GM19463 (cell line): ENCODE measurements around the gene TIGIT.
"Not testable (repeated sequence)": the region's sequence is repeated elsewhere in the genome, so short reads cannot be mapped to it uniquely, and the experiment has no call there.

Experiments used
- ATAC-seq: cut with Tn5 transposase; IDR thresholded peaks from one replicate; pipeline ENCODE4 v1.9.1; 2021; ENCODE audit warnings: mild to moderate bottlenecking, moderate library complexity; ENCODE audit not compliant: unreplicated experiment

The TIGIT gene

DNA sequence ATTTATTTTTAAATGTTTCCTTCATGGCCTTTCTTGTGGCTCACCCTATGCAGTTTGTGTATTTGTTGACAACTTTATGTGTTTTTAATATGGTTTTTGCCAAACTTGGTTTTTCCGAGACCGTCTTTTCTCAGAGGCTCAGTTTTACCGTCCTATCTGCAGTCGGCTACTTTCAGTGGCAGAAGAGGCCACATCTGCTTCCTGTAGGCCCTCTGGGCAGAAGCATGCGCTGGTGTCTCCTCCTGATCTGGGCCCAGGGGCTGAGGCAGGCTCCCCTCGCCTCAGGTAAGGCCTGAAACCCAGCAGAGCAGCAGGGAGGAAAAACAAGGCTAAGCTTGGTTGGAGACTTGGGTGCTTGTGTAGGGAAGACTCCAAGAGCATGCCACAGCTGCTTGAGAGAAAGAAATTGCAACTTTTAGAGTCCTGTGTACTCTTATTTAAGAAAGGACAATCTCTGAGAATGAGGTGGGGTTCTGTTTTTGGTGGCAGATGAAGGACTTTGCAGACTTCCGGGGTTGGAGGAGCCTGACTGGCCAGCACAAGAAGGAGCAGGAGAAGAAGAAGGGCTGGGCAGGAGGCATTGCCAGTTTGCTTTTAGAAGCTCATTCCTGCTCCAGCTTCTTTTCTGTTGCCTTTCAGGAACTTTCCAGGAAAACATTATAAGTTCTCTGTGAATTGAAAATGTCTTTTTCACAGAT, at the start of gene TIGIT:
TSS of gene TIGIT (plus strand) at position 191 of the 698 bp plus-strand sequence. CDS start at position 225, 34 bp downstream.
- no peak for ATAC-seq

DNA sequence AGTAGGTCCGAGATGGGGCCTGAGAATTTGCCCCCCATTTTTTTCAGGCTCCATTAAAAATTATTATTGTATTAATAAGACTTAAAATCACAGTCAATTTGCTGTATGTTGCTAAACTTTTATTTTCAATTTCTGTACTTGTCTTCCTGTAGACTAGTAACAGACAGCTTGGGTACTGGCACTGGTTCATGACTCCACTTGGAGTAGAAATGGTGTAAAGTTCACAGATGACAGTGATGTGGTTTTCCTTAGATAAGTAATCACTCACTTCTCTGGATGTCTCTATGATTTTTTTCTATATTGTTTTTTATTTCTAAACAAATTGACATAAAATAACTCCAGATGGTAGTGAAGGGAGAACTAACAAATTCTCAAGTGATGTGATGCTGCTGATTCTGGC, 40.9 kb upstream of the TIGIT start:
- no peak for ATAC-seq

DNA sequence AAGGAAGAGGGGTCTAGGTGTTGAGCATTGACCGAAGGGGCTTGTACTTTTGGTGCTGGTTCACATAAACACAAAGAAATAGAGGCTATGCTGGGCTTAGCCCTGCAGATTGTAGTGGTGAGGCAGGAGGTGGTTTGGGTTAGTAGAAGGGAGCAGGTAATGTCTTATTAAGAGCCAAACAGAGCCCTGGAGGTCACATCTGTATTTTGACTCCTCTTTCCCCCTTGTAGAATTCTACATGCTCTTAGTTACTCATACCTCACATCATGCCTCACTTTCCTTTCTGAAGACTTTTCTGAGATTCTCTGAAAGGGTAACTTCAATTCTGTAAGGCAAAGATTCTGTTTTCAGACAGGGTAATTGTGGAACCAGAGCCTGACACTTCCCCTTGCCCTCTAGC, 40.3 kb upstream of the TIGIT start:
- ATAC-seq: no peak

DNA sequence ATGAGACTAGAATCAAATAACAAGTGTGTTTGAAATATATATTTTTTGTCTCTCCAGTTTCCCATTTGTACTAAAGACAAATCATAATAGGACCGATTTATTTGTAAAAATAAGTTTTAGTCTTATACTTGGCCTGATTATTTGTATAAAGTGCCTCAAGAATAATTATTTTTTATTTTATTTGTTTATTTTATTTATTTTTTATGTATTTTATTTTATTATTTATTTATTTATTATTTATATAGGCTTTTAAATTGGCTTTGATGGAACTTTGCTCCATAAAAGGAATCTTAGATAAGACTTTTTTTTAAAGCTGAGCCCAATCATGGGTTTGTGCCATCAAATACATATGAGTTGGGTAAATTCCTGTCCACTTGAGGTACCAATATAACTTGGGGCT, 34.3 kb upstream of the TIGIT start:
- no peak for ATAC-seq

DNA sequence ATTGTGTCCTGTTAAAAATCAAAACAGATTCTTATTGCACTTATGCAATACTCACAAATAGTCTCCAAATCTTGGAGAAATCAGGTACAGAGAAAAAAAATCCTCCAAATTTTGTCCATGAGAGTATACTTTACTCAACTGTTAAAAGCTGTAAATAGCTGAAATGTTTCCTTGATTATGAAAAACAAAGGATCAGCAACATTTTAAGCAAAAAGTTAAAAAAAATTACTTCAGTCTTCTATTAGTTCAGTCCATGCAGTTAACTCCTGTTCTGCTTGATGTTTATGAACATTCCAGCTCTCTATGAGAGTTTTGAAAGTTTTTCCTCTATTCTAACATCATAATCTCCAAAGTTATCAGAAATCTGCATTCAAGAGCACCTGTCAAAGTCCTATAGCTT, 33.7 kb upstream of the TIGIT start:
- no peak for ATAC-seq

DNA sequence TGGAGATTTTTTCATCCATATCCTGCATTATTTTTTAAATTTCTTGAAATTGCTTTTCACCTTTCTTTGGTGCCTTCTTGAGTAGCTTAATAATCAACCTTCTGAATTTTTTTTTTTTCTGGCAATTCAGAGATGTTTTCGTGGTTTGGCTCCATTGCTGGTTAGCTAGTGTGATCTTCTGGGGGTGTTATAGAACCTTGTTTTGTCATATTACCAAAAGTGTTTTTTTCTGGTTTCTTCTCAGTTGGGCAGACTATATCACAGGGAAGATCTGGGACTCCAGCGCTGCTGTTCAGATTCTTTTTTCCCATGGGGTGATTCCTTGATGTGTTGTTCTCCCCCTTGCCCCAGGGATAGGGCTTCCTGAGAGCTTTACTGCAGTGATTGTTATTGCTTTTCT, 23.8 kb upstream of the TIGIT start:
- ATAC-seq: no peak

DNA sequence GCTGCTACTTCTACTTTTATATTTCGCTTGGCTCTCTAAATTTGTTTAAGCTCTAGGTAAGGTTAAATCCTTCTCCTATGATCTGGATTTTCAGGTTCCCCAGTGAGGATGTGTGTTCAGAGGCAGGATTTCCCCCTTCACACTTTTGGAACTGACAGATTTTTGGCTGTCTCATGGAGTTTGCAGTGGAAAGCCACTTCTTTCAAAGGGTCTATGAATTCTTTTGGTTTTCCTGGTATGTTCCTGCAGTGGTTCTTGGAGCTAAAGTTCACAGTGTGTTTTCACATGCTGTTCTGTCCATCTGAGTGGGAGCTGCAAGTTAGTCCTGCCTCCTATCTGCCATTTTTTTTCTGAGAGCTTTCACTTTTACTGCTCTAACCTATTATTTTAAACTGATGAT, 21.6 kb upstream of the TIGIT start:
- no peak for ATAC-seq

DNA sequence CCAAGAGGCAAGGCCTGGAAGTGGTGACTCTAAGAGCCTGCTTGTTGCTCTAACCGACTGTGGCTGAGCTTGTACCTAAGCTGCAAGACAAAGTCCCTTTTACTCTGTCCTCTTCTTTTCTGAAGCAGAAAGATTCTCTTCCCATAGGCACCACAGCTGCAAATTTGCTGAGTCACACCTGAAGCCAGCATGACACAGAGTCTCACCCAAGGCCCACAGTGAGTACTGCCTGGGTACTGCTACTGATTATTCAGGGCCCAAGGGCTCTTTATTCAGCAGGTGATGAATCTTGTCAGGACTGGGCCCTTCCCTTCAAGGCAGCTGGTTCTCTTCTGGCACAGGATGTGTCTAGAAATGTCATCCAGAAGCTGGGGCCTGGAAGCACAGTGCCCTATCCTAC, 18.9 kb upstream of the TIGIT start:
- ATAC-seq: no peak

DNA sequence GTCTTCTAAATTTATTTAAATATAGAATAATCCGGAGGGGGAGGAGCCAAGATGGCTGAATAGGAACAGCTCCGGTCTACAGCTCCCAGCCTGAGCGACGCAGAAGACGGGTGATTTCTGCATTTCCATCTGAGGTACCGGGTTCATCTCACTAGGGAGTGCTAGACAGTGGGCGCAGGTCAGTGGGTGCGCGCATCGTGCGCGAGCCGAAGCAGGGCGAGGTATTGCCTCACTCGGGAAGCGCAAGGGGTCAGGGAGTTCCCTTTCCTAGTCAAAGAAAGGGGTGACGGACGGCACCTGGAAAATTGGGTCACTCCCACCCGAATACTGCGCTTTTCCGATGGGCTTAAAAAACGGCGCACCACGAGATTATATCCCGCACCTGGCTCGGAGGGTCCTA, 17.0 kb upstream of the TIGIT start:
- ATAC-seq: not testable (repeated sequence)

DNA sequence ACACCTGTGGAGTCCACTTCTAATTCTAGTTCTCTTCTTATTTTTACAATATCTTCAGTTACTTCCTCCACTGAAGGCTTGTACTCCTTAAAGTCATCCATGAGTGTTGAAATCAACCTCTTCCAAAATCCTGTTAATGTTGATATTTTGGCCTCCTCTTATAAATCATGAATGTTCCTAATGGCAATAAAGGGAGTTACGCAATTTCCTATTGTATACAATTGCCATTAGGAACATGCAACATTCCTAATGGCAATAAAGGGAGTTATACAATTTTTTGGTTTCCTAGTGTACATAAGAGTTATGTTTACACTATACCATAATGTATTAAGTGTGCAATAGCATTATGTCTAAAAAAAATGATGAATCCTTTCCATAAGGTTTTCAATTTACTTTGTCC, 9.2 kb upstream of the TIGIT start:
- ATAC-seq: no peak

DNA sequence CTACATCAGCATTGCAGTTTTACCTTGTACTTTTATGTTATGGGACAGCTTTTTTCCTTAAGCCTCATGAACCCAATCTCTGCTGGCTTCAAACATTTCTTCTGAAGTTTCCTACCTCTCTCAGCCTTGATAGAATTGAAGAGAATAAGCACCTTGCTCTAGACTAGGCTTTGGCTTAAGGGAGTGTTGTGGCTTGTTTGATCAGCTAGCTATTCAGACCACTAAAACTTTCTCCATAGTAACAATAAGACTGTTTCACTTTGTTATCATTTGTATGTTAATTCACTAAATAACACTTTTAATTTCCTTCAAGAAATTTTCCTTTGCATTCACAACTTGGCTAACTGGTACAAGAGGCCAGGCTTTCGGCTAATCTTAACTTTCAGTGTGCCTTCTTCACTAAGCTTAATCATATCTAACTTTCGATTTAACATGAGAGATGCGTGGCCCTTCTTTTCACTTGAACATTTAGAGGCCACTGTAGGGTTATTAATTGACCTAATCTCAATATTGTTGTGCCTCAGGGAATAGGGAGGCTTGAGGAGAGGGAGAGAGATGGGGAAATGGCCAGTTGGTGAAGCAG, 8.1 kb upstream of the TIGIT start:
- peak; percentile 45 for ATAC-seq

DNA sequence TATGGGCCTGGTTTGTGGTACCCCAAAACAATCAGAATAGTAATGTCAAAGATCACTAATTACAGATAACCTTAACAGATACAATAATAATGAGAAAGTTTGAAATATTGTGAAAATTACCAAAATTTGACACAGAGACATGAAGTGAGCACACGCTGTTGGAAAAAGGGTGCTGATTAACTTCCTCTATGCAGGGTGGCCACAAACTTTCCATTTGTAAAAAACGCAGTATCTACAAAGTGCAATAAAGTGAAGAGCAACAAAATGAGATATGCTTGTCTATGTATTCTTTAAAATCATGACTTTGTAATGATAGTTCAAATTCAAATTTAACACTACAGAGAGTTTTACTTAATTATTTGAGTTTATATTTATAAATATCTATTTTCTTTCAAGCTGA, 7.6 kb upstream of the TIGIT start:
- no peak for ATAC-seq

DNA sequence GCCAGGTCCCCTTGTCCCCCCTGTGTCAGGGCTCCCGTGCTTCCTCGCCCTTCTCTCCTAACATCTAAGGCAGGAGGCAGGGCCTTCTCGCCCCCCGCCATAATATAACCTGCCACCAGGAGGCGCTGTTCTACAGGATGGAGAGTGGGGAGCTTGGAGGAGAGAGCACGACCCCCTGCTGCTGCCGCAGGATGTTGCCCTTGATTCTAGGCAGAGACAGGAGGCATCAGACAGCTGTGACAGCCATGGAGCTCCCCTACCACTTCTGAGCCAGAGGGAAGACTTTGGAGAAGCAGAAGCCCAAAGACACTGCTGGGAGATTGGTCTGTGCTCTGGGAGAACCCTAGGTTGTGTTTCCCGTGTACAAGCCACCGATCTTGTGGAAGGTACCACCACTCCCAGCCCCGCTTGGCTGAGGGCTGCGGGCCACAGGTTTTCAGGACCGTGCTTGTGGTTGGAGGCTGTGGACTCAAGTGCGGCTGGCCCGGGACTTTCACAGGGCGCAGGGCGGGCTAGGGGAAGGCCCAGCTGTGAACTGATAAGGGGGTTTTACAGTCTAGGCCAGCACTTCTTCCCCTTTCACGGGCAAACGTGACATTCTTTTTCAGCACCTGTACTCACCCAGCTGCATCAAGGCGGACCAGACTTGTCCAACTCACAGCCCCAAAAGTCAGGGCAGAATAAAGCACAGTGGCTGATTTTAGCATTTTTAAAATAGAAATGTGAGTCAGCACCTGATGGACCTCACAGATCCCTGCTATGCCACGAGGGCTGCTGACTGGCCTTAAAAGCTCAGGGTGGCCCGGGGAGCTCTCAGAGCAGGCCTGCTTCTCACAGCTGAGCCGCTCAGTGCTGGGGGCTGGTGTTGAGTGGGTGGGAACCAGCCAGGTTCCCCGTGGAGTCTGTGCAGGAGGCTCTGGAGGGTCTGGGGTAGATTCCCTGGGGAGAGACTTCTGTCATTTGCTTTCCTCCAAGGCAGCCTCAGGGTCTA, 2.6 kb upstream of the TIGIT start:
- ATAC-seq: peak; percentile 88

DNA sequence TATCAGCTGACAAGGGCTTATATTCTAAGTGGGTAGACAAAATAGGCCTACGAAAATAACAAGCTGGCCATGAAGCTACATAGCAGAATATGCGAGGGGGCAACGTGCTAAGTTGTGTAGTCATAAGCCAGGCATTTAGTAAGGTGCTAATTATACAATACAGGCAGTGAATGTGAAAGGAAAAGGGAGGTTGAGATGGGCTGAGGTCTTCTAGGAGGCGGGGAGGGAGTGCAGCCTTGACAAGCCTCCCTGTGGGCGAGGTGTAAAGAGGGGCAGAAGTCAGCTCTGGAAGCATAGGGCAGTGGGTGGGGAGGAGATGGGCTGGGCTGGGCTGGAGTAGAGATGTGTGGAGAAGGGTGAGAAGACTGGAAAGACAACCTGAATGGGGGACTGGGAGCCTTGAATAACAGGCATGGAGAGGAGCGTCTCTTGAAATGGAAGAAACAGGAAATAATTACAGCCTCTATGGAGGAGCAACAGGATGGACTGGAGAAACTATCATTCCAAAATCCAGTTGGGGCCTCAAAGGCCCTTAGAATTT, 1.2 kb downstream of the TIGIT start:
- ATAC-seq: no peak

DNA sequence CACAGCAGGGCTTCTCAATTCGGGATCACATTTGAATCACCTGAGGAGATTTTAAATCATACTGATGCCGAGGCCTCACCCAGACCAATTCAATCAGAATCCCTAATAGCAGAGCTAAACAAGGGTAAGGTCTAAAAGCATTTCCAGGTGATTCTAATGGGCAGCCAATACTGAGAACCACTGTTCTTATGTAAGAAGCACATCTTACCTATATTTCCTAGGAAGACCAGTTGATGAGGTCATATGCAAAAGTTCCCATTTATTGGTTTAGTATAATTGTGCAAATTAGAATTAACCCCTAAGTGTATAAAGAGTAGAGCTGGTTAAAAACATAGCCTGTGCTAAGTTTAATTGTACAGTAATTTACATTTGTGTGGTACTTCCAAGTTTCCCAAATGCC, 2.1 kb downstream of the TIGIT start:
- ATAC-seq: no peak

DNA sequence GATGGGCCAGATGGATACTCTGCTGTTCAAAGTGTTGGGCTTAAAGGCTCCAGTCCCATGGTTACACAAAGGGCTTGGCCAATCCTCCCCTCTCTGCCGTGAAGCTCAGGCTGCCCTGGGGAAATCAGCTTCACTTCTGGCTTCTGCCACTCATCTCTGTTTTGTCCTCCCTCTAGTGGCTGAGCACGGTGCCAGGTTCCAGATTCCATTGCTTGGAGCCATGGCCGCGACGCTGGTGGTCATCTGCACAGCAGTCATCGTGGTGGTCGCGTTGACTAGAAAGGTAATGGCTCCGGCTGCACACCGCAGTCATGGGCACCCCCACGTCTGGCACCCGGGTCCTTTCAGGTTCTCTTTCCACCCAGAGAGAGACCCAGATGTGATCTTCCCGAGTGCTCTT, 5.6 kb downstream of the TIGIT start:
- no peak for ATAC-seq

DNA sequence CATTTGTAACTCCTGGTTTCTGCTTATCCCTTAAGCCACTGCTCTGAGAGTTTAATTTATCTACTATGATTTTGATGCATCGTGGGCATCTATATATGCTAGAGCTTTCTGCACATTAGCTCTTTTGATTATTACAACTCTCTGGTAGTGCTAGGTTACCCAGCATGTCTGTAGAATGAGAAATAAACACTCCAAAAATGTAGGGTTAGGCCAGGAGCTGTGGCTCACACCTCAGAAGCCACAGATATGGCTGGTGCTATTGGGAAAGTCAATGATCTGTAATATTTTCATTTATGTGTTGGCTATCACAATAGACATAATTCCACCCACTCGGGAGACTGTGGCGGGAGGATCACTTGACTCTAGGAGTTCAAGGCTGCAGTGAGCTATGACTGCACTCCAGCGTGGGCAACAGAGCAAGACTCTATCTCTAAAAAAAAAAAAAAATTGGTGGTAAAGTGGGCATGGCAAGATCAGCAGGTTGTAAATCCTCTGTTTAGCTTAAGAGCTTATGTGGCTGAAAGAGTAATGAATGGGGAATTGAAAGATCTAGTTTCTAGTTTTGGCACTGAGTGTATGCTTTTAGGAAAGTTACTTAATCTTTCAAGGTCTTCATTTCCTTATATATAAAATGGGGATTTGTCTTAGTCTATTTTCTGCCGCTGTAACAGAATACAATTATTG, 6.3 kb downstream of the TIGIT start:
- peak; percentile 53 for ATAC-seq

DNA sequence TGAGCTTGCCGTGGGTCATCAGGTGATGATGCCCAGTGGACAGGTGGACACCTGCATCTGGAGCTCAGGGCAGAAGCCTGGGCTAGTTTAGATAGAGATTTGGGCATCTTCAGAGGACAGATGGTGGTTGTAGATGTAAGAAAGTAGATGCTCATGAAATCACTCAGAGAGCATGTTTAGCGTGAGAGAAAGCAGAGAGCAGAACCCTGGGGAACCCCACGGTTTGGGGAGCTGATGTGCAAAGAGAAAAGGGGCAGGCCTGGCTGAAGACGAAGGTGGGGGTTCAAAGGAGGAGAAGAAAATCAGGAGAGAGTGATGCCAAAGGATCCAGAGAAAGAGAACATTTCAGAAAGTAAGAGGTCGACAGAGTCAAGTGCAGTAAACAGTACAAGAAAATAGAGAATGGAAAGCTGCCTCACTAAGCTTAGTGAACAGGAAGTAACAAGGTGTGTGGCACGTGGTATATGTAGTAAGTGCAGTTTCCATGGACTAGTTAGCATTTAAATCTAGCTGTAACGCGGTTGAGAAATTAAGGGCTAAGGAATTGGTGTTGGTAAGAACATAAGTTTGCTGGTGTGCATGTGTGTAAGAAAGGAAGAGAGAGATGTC, 13.5 kb downstream of the TIGIT start:
- peak; percentile 44 for ATAC-seq

DNA sequence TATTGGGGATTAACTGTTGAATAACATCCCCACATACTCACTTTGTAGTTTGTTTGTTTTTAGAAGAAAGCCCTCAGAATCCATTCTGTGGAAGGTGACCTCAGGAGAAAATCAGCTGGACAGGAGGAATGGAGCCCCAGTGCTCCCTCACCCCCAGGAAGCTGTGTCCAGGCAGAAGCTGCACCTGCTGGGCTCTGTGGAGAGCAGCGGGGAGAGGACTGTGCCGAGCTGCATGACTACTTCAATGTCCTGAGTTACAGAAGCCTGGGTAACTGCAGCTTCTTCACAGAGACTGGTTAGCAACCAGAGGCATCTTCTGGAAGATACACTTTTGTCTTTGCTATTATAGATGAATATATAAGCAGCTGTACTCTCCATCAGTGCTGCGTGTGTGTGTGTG, 14.0 kb downstream of the TIGIT start:
- ATAC-seq: no peak

DNA sequence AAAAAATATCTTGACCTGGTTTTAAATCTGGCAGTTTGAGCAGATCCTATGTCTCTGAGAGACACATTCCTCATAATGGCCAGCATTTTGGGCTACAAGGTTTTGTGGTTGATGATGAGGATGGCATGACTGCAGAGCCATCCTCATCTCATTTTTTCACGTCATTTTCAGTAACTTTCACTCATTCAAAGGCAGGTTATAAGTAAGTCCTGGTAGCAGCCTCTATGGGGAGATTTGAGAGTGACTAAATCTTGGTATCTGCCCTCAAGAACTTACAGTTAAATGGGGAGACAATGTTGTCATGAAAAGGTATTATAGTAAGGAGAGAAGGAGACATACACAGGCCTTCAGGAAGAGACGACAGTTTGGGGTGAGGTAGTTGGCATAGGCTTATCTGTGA, 14.5 kb downstream of the TIGIT start:
- no peak for ATAC-seq
